Measurements from ENCODE around the gene ENKUR.
A peak's percentile ranks its signal among the peaks of the same experiment; 100 is the strongest.
"Not testable (repeated sequence)": the region's sequence is repeated elsewhere in the genome, so short reads cannot be mapped to it uniquely, and the experiment has no call there.

Gene ENKUR

GRCh38 chr10:24988831-24989640 is 26.9 kb downstream of the ENKUR start:
- DNase-seq (ENCODE audit: insufficient read length) = no peak
- no peak for FAIRE-seq
- no peak for TF ChIP-seq POLR2A (IDR thresholded peaks at IDR 0.05; ENCODE audit: low read depth, low read length)

DNA sequence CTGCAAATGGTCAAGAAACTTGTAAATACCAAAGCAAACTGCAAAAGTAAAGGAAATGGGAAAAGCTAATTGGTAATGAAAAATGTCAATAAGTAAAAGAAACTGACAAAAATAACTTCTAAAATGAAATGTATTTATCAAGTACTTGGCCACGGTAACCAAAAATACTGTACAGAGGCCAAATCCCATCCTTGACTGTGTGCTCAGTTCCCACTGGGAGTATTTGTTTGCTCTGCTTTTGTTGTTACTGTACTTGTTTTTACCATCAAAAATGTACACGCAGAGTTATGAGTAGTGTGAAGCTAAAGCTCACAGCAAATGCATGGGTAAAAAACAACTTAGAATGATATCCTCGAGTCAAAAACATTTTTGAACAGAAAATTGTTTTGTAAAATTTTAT is 31.1 kb downstream of the ENKUR start:
- FAIRE-seq = no peak
- no peak for DNase-seq (ENCODE audit: insufficient read length)
- no peak for TF ChIP-seq POLR2AphosphoS5 (IDR thresholded peaks at IDR 0.05; ENCODE audit: low read depth, low read length)
- TF ChIP-seq POLR2A (IDR thresholded peaks at IDR 0.05; ENCODE audit: low read depth, low read length) = no peak
- no peak for TF ChIP-seq TAF1 (IDR thresholded peaks at IDR 0.05; ENCODE audit: borderline replicate concordance, low read depth, low read length)

DNA sequence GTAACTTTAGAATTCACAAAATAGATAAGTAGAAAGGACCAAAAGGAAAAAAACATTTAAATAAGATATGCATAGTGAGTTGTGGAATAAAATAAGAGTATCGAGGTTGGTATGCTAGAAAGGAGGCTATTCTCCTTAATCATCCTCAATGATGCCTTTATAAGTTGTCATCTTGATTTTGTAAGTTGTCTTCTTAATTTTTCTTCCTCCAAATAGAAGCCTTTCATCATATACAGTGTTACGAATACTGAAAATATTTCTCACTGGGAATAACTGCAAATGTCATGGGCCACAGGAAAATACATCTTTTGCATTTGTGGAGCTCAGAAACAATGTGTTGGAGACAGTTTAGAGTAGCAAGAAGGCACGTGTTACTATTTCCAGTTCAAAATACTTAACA is 32.0 kb downstream of the ENKUR start:
- DNase-seq (ENCODE audit: insufficient read length) (no peak), FAIRE-seq (no peak)
- TF ChIP-seq POLR2A (IDR thresholded peaks at IDR 0.05; ENCODE audit: low read depth, low read length) (no peak), TAF1 (IDR thresholded peaks at IDR 0.05; ENCODE audit: borderline replicate concordance, low read depth, low read length) (no peak), POLR2AphosphoS5 (IDR thresholded peaks at IDR 0.05; ENCODE audit: low read depth, low read length) (no peak)

GRCh38 chr10:24983130-24983529 is 32.8 kb downstream of the ENKUR start:
- FAIRE-seq = no peak
- TF ChIP-seq TAF1 (IDR thresholded peaks at IDR 0.05; ENCODE audit: borderline replicate concordance, low read depth, low read length) = no peak
- no peak for TF ChIP-seq POLR2AphosphoS5 (IDR thresholded peaks at IDR 0.05; ENCODE audit: low read depth, low read length)
- no peak for TF ChIP-seq POLR2A (IDR thresholded peaks at IDR 0.05; ENCODE audit: low read depth, low read length)

GRCh38 chr10:24982319-24983112 is 33.4 kb downstream of the ENKUR start:
- TF ChIP-seq POLR2A (IDR thresholded peaks at IDR 0.05; ENCODE audit: low read depth, low read length) = no peak
- TF ChIP-seq TAF1 (IDR thresholded peaks at IDR 0.05; ENCODE audit: borderline replicate concordance, low read depth, low read length) = no peak
- TF ChIP-seq POLR2AphosphoS5 (IDR thresholded peaks at IDR 0.05; ENCODE audit: low read depth, low read length) = no peak
- DNase-seq (ENCODE audit: insufficient read length) (no peak), FAIRE-seq (no peak)

More at GRCh38 chr10:24983130-24983529, 32.8 kb downstream of the ENKUR start:
- no peak for DNase-seq (ENCODE audit: insufficient read length)

- TF ChIP-seq POLR2AphosphoS5 (IDR thresholded peaks at IDR 0.05; ENCODE audit: low read depth, low read length) (no peak), TAF1 (IDR thresholded peaks at IDR 0.05; ENCODE audit: borderline replicate concordance, low read depth, low read length) (no peak), POLR2A (IDR thresholded peaks at IDR 0.05; ENCODE audit: low read depth, low read length) (no peak)
- DNase-seq (ENCODE audit: insufficient read length) (no peak), FAIRE-seq (no peak)
Measured at GRCh38 chr10:24981161-24981710, 34.7 kb downstream of the ENKUR start.

DNA sequence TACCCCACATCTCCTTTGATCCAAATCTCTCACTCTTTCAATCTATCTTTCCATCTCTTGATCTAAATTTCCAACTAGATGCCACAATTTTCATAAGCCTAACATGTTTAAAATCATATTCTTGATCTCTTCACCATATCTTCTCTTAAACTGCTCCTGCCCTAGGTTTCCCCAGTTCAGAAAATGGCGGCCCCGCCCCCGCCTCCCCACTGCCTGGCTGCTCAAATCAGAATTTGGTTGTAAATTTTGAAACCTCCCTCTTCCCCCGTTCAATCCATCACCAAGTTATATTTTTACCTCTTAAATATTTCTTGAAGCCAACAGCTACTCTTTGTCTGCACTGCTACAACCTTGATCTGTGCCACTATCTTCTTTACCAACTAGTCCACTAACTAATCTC is 36.3 kb downstream of the ENKUR start:
- TF ChIP-seq TAF1 (IDR thresholded peaks at IDR 0.05; ENCODE audit: borderline replicate concordance, low read depth, low read length) (no peak), POLR2A (IDR thresholded peaks at IDR 0.05; ENCODE audit: low read depth, low read length) (no peak)
- DNase-seq (ENCODE audit: insufficient read length) (no peak), FAIRE-seq (no peak)

DNA sequence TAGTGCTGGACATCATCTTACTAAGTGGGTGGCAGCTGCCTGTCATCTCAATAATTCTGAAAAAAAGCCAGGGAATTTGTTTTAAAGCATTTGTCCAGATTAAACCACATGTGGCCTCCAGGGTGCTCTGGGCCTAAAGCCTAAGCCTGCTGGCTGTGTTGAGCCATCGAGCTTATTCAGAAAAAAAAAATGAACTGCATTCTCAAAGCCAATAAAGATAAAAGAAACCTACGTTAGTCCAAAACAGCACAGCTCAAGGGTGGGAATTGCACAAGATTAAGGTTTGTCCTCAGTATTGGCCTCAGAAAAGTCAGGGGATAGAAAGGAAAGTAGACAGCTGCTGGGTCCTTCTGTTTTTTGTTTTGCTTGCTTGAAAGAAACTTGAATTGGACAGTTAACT is 41.0 kb downstream of the ENKUR start:
- TF ChIP-seq POLR2A (IDR thresholded peaks at IDR 0.05; ENCODE audit: low read depth, low read length) = no peak
- no peak for TF ChIP-seq POLR2AphosphoS5 (IDR thresholded peaks at IDR 0.05; ENCODE audit: low read depth, low read length)
- no peak for TF ChIP-seq TAF1 (IDR thresholded peaks at IDR 0.05; ENCODE audit: borderline replicate concordance, low read depth, low read length)
- no peak for FAIRE-seq
- no peak for DNase-seq (ENCODE audit: insufficient read length)

- FAIRE-seq = peak; percentile 17
- no peak for TF ChIP-seq TAF1 (IDR thresholded peaks at IDR 0.05; ENCODE audit: borderline replicate concordance, low read depth, low read length)
- TF ChIP-seq POLR2AphosphoS5 (IDR thresholded peaks at IDR 0.05; ENCODE audit: low read depth, low read length) = no peak
- TF ChIP-seq POLR2A (IDR thresholded peaks at IDR 0.05; ENCODE audit: low read depth, low read length) = no peak
- no peak for DNase-seq (ENCODE audit: insufficient read length)
Measured at GRCh38 chr10:24973163-24973562, 42.8 kb downstream of the ENKUR start.

DNA sequence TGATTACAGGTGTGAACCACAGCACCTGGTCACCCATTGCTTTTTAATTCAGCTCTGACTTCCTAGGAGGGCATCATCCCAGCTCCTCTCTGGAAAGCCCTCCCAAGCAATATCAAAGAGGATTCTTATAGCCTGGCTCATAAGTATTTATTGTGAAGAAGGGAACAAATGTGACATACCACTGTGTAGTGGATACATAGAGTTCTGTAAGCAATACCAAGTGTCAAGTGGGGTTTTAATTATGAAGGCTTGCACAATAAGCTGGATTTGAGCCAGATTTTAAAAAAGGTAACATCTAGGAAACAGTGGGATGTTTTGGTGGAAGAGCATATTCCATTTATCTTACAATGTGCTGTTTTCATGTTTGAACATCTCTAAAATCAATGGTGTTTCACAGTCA is 44.6 kb downstream of the ENKUR start:
- FAIRE-seq (no peak), DNase-seq (ENCODE audit: insufficient read length) (no peak)
- TF ChIP-seq TAF1 (IDR thresholded peaks at IDR 0.05; ENCODE audit: borderline replicate concordance, low read depth, low read length) (no peak), POLR2AphosphoS5 (IDR thresholded peaks at IDR 0.05; ENCODE audit: low read depth, low read length) (no peak), POLR2A (IDR thresholded peaks at IDR 0.05; ENCODE audit: low read depth, low read length) (no peak)

DNA sequence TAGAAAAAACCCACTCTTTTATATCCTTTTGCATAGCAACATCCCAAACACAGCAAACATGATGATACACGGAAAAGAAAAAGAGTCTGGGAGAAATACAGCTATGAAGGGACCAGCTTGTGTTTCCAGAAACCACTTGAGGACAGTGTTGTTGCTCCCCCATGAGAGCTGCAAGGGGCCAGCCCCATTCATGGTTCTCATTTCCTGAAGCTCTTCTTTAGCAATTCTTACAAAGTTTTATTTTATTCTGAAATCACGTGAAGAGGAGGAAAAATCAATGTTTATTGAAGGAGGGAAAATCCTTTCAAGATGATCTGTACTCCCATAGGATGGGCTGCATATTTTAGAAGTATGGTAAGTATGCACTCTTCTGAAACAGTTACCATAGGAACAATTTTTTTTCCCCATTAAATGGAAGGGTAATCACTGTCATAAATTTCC is 46.1 kb downstream of the ENKUR start:
- no peak for FAIRE-seq
- TF ChIP-seq POLR2AphosphoS5 (IDR thresholded peaks at IDR 0.05; ENCODE audit: low read depth, low read length) (no peak), POLR2A (IDR thresholded peaks at IDR 0.05; ENCODE audit: low read depth, low read length) (no peak), TAF1 (IDR thresholded peaks at IDR 0.05; ENCODE audit: borderline replicate concordance, low read depth, low read length) (no peak)
- DNase-seq (ENCODE audit: insufficient read length) = no peak

DNA sequence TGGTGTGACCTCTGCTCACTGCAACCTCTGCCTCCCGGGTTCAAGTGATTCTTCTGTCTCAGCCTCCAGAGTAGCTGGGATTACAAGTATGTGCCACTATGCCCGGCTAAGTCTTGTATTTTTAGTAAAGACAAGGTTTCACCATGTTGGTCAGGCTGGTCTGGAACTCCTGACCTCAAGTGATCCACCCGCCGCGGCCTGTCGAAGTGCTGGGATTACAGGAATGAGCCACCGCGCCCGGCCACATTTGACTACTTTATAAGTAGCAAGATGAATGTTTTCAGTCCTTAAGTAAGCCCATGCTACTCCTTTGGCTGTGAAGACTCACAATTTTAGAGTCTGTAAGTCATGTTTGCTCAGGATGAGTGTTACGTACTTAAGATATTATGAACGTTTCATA is 47.0 kb downstream of the ENKUR start:
- not testable (repeated sequence) for FAIRE-seq; DNase-seq (ENCODE audit: insufficient read length)

Measured in GM12892 (cell line).